Measurements from ENCODE around the gene FREM3. TPM values are rescaled to one million over a fixed set of nuclear protein-coding genes. Genes with fewer than 3 reads are reported as not detected.
"Not testable (repeated sequence)": the region's sequence is repeated elsewhere in the genome, so short reads cannot be mapped to it uniquely, and the experiment has no call there.

The FREM3 gene
- not detected in 2 replicates for total RNA-seq (2014; rRNA removed; shearing (Covaris generic))

- no peak for DNase-seq (ENCODE audit: low spot score)
Measured at GRCh38 chr4:143700416-143701352, at the start of gene FREM3. TSS of gene FREM3 (minus strand) at chr4:143700675. CDS start at chr4:143700675, 0 bp downstream.

- DNase-seq (ENCODE audit: low spot score): no peak
Measured at GRCh38 chr4:143745874-143746273, 45.4 kb upstream of the FREM3 start.

- DNase-seq (ENCODE audit: low spot score): no peak
Measured at GRCh38 chr4:143743591-143743990, 43.1 kb upstream of the FREM3 start.

- DNase-seq (ENCODE audit: low spot score): no peak
Measured at GRCh38 chr4:143742834-143743233, 42.4 kb upstream of the FREM3 start.

- DNase-seq (ENCODE audit: low spot score): no peak
Measured at GRCh38 chr4:143736861-143737260, 36.4 kb upstream of the FREM3 start.

GRCh38 chr4:143736061-143736460 lies 35.6 kb upstream of the FREM3 start:
- DNase-seq (ENCODE audit: low spot score): not testable (repeated sequence)

- no peak for DNase-seq (ENCODE audit: low spot score)
Measured at GRCh38 chr4:143728166-143728565, 27.7 kb upstream of the FREM3 start.

- no peak for DNase-seq (ENCODE audit: low spot score)
Measured at GRCh38 chr4:143726714-143727113, 26.2 kb upstream of the FREM3 start.

- DNase-seq (ENCODE audit: low spot score): no peak
Measured at GRCh38 chr4:143721317-143721716, 20.8 kb upstream of the FREM3 start.

GRCh38 chr4:143718748-143719147 lies 18.3 kb upstream of the FREM3 start:
- DNase-seq (ENCODE audit: low spot score): not testable (repeated sequence)

- DNase-seq (ENCODE audit: low spot score): no peak
Measured at GRCh38 chr4:143713955-143714625, 13.6 kb upstream of the FREM3 start.

GRCh38 chr4:143713553-143713952 lies 13.1 kb upstream of the FREM3 start:
- DNase-seq (ENCODE audit: low spot score): no peak

GRCh38 chr4:143712155-143712550 lies 11.7 kb upstream of the FREM3 start:
- no peak for DNase-seq (ENCODE audit: low spot score)

- DNase-seq (ENCODE audit: low spot score): no peak
Measured at GRCh38 chr4:143711543-143712154, 11.2 kb upstream of the FREM3 start.

GRCh38 chr4:143701365-143701764 lies 890 bp upstream of the FREM3 start:
- no peak for DNase-seq (ENCODE audit: low spot score)

GRCh38 chr4:143700046-143700415 lies 444 bp downstream of the FREM3 start:
- no peak for DNase-seq (ENCODE audit: low spot score)

GRCh38 chr4:143699331-143700045 lies 987 bp downstream of the FREM3 start:
- DNase-seq (ENCODE audit: low spot score): no peak

GRCh38 chr4:143693856-143694255 lies 6.6 kb downstream of the FREM3 start:
- DNase-seq (ENCODE audit: low spot score): no peak

GRCh38 chr4:143692241-143692640 lies 8.2 kb downstream of the FREM3 start:
- DNase-seq (ENCODE audit: low spot score): no peak

- no peak for DNase-seq (ENCODE audit: low spot score)
Measured at GRCh38 chr4:143679434-143679833, 21.0 kb downstream of the FREM3 start.

GRCh38 chr4:143673629-143674028 lies 26.8 kb downstream of the FREM3 start:
- not testable (repeated sequence) for DNase-seq (ENCODE audit: low spot score)

Measured in H4 (cell line).